Measurements from ENCODE around the gene PTPDC1.
"Not testable (repeated sequence)": the region's sequence is repeated elsewhere in the genome, so short reads cannot be mapped to it uniquely, and the experiment has no call there.

Gene PTPDC1

GRCh38 chr9:94094219-94095145 lies 10.2 kb downstream of the PTPDC1 start:
- not testable (repeated sequence) for DNase-seq (ENCODE audit: low read depth)

GRCh38 chr9:94096819-94097577 lies 12.7 kb downstream of the PTPDC1 start:
- DNase-seq (ENCODE audit: low read depth): no peak

GRCh38 chr9:94097788-94098414 lies 13.6 kb downstream of the PTPDC1 start:
- peak; percentile 80 for DNase-seq (ENCODE audit: low read depth)

GRCh38 chr9:94100152-94100879 lies 16.1 kb downstream of the PTPDC1 start:
- no peak for DNase-seq (ENCODE audit: low read depth)

- DNase-seq (ENCODE audit: low read depth): no peak
Measured at GRCh38 chr9:94101162-94101853, 17.0 kb downstream of the PTPDC1 start.

GRCh38 chr9:94108584-94108983 lies 24.3 kb downstream of the PTPDC1 start:
- DNase-seq (ENCODE audit: low read depth): no peak

- DNase-seq (ENCODE audit: low read depth): peak; percentile 81
Measured at GRCh38 chr9:94110821-94111252, 26.6 kb downstream of the PTPDC1 start.

- DNase-seq (ENCODE audit: low read depth): no peak
Measured at GRCh38 chr9:94111446-94111845, 27.2 kb downstream of the PTPDC1 start.

GRCh38 chr9:94112716-94113465 lies 28.6 kb downstream of the PTPDC1 start:
- DNase-seq (ENCODE audit: low read depth): no peak

GRCh38 chr9:94120088-94120487 lies 35.8 kb downstream of the PTPDC1 start:
- not testable (repeated sequence) for DNase-seq (ENCODE audit: low read depth)

- no peak for DNase-seq (ENCODE audit: low read depth)
Measured at GRCh38 chr9:94120854-94121376, 36.7 kb downstream of the PTPDC1 start.

GRCh38 chr9:94126844-94127243 lies 42.6 kb downstream of the PTPDC1 start:
- no peak for DNase-seq (ENCODE audit: low read depth)

GRCh38 chr9:94127806-94128205 lies 43.5 kb downstream of the PTPDC1 start:
- no peak for DNase-seq (ENCODE audit: low read depth)

GRCh38 chr9:94128580-94128979 lies 44.3 kb downstream of the PTPDC1 start:
- DNase-seq (ENCODE audit: low read depth): no peak

- no peak for DNase-seq (ENCODE audit: low read depth)
Measured at GRCh38 chr9:94134629-94135028, 50.4 kb downstream of the PTPDC1 start.

- peak; percentile 96 for DNase-seq (ENCODE audit: low read depth)
Measured at GRCh38 chr9:94135222-94135621, 51.0 kb downstream of the PTPDC1 start.

GRCh38 chr9:94139672-94140417 lies 55.6 kb downstream of the PTPDC1 start:
- DNase-seq (ENCODE audit: low read depth): peak; percentile 91

GRCh38 chr9:94140418-94140780 lies 56.1 kb downstream of the PTPDC1 start:
- no peak for DNase-seq (ENCODE audit: low read depth)
